ENCODE measurements around the gene CORIN. TPM values are rescaled to one million over a fixed set of nuclear protein-coding genes. Genes with fewer than 3 reads are reported as not detected.
"Not testable (repeated sequence)": the region's sequence is repeated elsewhere in the genome, so short reads cannot be mapped to it uniquely, and the experiment has no call there.

CORIN gene
- total and polyA plus RNA-seq, 2 donors (not counting 1 experiment from before 2014, with no cell fraction given) = 0.25 TPM; not detected in 1

GRCh38 chr4:47711646-47712045, 126.2 kb downstream of the CORIN start:
- H3K27ac Mint-ChIP-seq = no peak overlapping the region
- CTCF ChIA-PET = interaction anchor here (1.2 kb wide), 1 partner anchor 24 kb away, joined by 3 read pairs; no protein-coding TSS in a partner anchor
- H3K9me3 Mint-ChIP-seq (ENCODE audit: insufficient read depth) = no peaks in the 10 kb centered on the region

GRCh38 chr4:47711183-47711582, 126.7 kb downstream of the CORIN start:
- Mint-ChIP-seq H3K4me3 (no peak overlapping the region), H3K27me3 (peaks cover 37% of the 10 kb centered on the region), H3K4me1 (no peaks in the 10 kb centered on the region), H3K27ac (no peak overlapping the region), H3K9me3 (ENCODE audit: insufficient read depth) (no peaks in the 10 kb centered on the region)
- whole genome bisulfite sequencing (ENCODE audit: insufficient coverage) = 89% methylated on average over 3 of the region's 4 CpGs
- Histone ChIP-seq H4K20me1 (ENCODE audit: control insufficient read depth, insufficient read depth, low read length, poor library complexity, severe bottlenecking) (no peaks in the 10 kb centered on the region), H3K79me2 (ENCODE audit: control insufficient read depth, insufficient read depth, low read length) (no peaks in the 10 kb centered on the region), H3K4me2 (replicated peaks; ENCODE audit: low read depth, low read length, poor library complexity, severe bottlenecking) (no peak overlapping the region), H3K27ac (ENCODE audit: low read length in 2 of 2) (no peak overlapping the region), H3K27me3 (replicated peaks in 1 of 4; ENCODE audit: control extremely low read depth in 1 of 4, control insufficient read depth in 3 of 4, insufficient read depth in 4 of 4, low read length in 3 of 4) (peaks cover 0 to 10% (median 0%) of the 10 kb centered on the region in 4 experiments), H3K9ac (ENCODE audit: low read length) (no peak overlapping the region), H3K36me3 (replicated peaks in 1 of 2; ENCODE audit: control extremely low read depth in 1 of 2, control insufficient read depth in 1 of 2, extremely low read depth in 1 of 2, insufficient read depth in 2 of 2, low read length in 1 of 2) (no peaks in the 10 kb centered on the region), H3K4me3 (ENCODE audit: control extremely low read depth in 1 of 5, extremely low read depth in 1 of 5, insufficient read depth in 1 of 5, low read depth in 2 of 5, low read length in 4 of 5) (no peak overlapping the region), H3K4me1 (ENCODE audit: control insufficient read depth in 2 of 2, insufficient read depth in 2 of 2, low read length in 2 of 2) (no peaks in the 10 kb centered on the region), H3K9me3 (ENCODE audit: control extremely low read depth in 1 of 3, control insufficient read depth in 2 of 3, insufficient read depth in 1 of 3, low read length in 2 of 3) (no peaks in the 10 kb centered on the region), H2AFZ (ENCODE audit: insufficient read depth, low read depth, low read length, poor library complexity, severe bottlenecking) (no peak overlapping the region)
- intact Hi-C loops (cut with micrococcal nuclease) = no loop called here
- ATAC-seq (ENCODE audit: low read depth) (no peak), DNase-seq (no peak)
- CTCF ChIA-PET = interaction anchor here (1.2 kb wide), 1 partner anchor 23 kb away, joined by 3 read pairs; no protein-coding TSS in a partner anchor
- POLR2A ChIA-PET = no interaction called here
- TF ChIP-seq, protein P1, sequence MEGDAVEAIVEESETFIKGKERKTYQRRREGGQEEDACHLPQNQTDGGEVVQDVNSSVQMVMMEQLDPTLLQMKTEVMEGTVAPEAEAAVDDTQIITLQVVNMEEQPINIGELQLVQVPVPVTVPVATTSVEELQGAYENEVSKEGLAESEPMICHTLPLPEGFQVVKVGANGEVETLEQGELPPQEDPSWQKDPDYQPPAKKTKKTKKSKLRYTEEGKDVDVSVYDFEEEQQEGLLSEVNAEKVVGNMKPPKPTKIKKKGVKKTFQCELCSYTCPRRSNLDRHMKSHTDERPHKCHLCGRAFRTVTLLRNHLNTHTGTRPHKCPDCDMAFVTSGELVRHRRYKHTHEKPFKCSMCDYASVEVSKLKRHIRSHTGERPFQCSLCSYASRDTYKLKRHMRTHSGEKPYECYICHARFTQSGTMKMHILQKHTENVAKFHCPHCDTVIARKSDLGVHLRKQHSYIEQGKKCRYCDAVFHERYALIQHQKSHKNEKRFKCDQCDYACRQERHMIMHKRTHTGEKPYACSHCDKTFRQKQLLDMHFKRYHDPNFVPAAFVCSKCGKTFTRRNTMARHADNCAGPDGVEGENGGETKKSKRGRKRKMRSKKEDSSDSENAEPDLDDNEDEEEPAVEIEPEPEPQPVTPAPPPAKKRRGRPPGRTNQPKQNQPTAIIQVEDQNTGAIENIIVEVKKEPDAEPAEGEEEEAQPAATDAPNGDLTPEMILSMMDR (IDR thresholded peaks at IDR 0.05) = no peak
- no peak for TF ChIP-seq EZH2 (IDR thresholded peaks at IDR 0.05; ENCODE audit: borderline replicate concordance, insufficient read depth, low read depth, low read length, poor library complexity, severe bottlenecking)

More at GRCh38 chr4:47711646-47712045, 126.2 kb downstream of the CORIN start:
- peaks cover 0 to 10% (median 0%) of the 10 kb centered on the region in 4 experiments for H3K27me3 ChIP-seq (replicated peaks in 1 of 4; ENCODE audit: control extremely low read depth in 1 of 4, control insufficient read depth in 3 of 4, insufficient read depth in 4 of 4, low read length in 3 of 4)
- POLR2A ChIA-PET = no interaction called here
- no peaks in the 10 kb centered on the region for H3K36me3 ChIP-seq (replicated peaks in 1 of 2; ENCODE audit: control extremely low read depth in 1 of 2, control insufficient read depth in 1 of 2, extremely low read depth in 1 of 2, insufficient read depth in 2 of 2, low read length in 1 of 2)
- Mint-ChIP-seq H3K4me3 (no peak overlapping the region), H3K27me3 (peaks cover 37% of the 10 kb centered on the region), H3K4me1 (no peaks in the 10 kb centered on the region)
- no peaks in the 10 kb centered on the region for H3K4me1 ChIP-seq (ENCODE audit: control insufficient read depth in 2 of 2, insufficient read depth in 2 of 2, low read length in 2 of 2)
- TF ChIP-seq EZH2 (IDR thresholded peaks at IDR 0.05; ENCODE audit: borderline replicate concordance, insufficient read depth, low read depth, low read length, poor library complexity, severe bottlenecking) = no peak
- TF ChIP-seq, protein P1 (IDR thresholded peaks at IDR 0.05) = no peak
- H3K4me2 ChIP-seq (replicated peaks; ENCODE audit: low read depth, low read length, poor library complexity, severe bottlenecking) = no peak overlapping the region
- H3K9ac ChIP-seq (ENCODE audit: low read length) = no peak overlapping the region
- no peaks in the 10 kb centered on the region for H4K20me1 ChIP-seq (ENCODE audit: control insufficient read depth, insufficient read depth, low read length, poor library complexity, severe bottlenecking)
- no peaks in the 10 kb centered on the region for H3K79me2 ChIP-seq (ENCODE audit: control insufficient read depth, insufficient read depth, low read length)
- no peaks in the 10 kb centered on the region for H3K9me3 ChIP-seq (ENCODE audit: control extremely low read depth in 1 of 3, control insufficient read depth in 2 of 3, insufficient read depth in 1 of 3, low read length in 2 of 3)
- no peak overlapping the region for H3K4me3 ChIP-seq (ENCODE audit: control extremely low read depth in 1 of 5, extremely low read depth in 1 of 5, insufficient read depth in 1 of 5, low read depth in 2 of 5, low read length in 4 of 5)
- intact Hi-C loops (cut with micrococcal nuclease) = no loop called here
- no peak overlapping the region for H2AFZ ChIP-seq (ENCODE audit: insufficient read depth, low read depth, low read length, poor library complexity, severe bottlenecking)
- DNase-seq = no peak
- no peak for ATAC-seq (ENCODE audit: low read depth)
- no peak overlapping the region for H3K27ac ChIP-seq (ENCODE audit: low read length in 2 of 2)
- 100% methylated on average over 2 of the region's 3 CpGs for WGBS (ENCODE audit: insufficient coverage)

DNA sequence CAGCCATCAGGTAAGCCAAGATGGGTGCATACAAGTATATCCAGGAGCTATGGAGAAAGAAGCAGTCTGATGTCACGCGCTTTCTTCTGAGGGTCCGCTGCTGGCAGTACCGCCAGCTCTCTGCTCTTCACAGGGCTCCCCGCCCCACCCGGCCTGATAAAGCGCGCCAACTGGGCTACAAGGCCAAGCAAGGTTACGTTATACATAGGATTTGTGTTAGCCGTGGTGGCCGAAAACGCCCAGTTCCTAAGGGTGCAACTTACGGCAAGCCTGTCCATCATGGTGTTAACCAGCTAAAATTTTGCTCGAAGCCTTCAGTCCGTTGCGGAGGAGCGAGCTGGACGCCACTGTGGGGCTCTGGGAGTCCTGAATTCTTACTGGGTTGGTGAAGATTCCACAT, 131.5 kb downstream of the CORIN start:
- 98% methylated on average over 14 of the region's 18 CpGs for WGBS (ENCODE audit: insufficient coverage)
- H4K20me1 ChIP-seq (ENCODE audit: control insufficient read depth, insufficient read depth, low read length, poor library complexity, severe bottlenecking); H3K4me1 ChIP-seq (ENCODE audit: control insufficient read depth in 2 of 2, insufficient read depth in 2 of 2, low read length in 2 of 2); H3K27ac ChIP-seq (ENCODE audit: low read length in 2 of 2); H3K9ac ChIP-seq (ENCODE audit: low read length); H2AFZ ChIP-seq (ENCODE audit: insufficient read depth, low read depth, low read length, poor library complexity, severe bottlenecking); H3K4me1 Mint-ChIP-seq; H3K27me3 ChIP-seq (replicated peaks in 1 of 4; ENCODE audit: control extremely low read depth in 1 of 4, control insufficient read depth in 3 of 4, insufficient read depth in 4 of 4, low read length in 3 of 4); H3K36me3 ChIP-seq (replicated peaks in 1 of 2; ENCODE audit: control extremely low read depth in 1 of 2, control insufficient read depth in 1 of 2, extremely low read depth in 1 of 2, insufficient read depth in 2 of 2, low read length in 1 of 2); H3K4me3 ChIP-seq (ENCODE audit: control extremely low read depth in 1 of 5, extremely low read depth in 1 of 5, insufficient read depth in 1 of 5, low read depth in 2 of 5, low read length in 4 of 5); H3K9me3 ChIP-seq (ENCODE audit: control extremely low read depth in 1 of 3, control insufficient read depth in 2 of 3, insufficient read depth in 1 of 3, low read length in 2 of 3); H3K9me3 Mint-ChIP-seq (ENCODE audit: insufficient read depth); H3K4me3 Mint-ChIP-seq; H3K27ac Mint-ChIP-seq; DNase-seq; POLR2A ChIA-PET; intact Hi-C loops (cut with micrococcal nuclease); H3K79me2 ChIP-seq (ENCODE audit: control insufficient read depth, insufficient read depth, low read length); ATAC-seq (ENCODE audit: low read depth); H3K4me2 ChIP-seq (replicated peaks; ENCODE audit: low read depth, low read length, poor library complexity, severe bottlenecking): not testable (repeated sequence)
- CTCF ChIA-PET = interaction anchor here (0.8 kb wide), 1 partner anchor 227 kb away, joined by 3 read pairs; no protein-coding TSS in a partner anchor
- peaks cover 37% of the 10 kb centered on the region for H3K27me3 Mint-ChIP-seq

All from B cell (primary cell).